Cardiac septum (tissue), 1 donor: ENCODE results near the gene KRTAP5-4. TPM values are rescaled to one million over a fixed set of nuclear protein-coding genes. Genes with fewer than 3 reads are reported as not detected.
A peak's percentile ranks its signal among the peaks of the same experiment; 100 is the strongest.

Source experiments
- DNase-seq: peaks from one replicate; pipeline ENCODE4 v3.0.0-alpha.2; 2020; ENCODE audit warnings: low spot score
- intact Hi-C: fragments of 100-400 bp; cut with DNase I; formaldehyde crosslinking; loops from one replicate; pipeline ENCODE4 v1.14.0; 2022
- total RNA-seq: library from RNA; stranded (reverse); fragmentation: NEBNext Ultra II Directional; extraction: Animal tissue kit (Norgen Biotek cat#: 25700); gene quantifications from one replicate; pipeline ENCODE4 v1.2.1, GENCODE V29; 2021
- donor health status: DM: no; HTN: no; CAD: no.

KRTAP5-4 gene
- total RNA-seq, 1 donor from 2014 or later: not detected

DNA sequence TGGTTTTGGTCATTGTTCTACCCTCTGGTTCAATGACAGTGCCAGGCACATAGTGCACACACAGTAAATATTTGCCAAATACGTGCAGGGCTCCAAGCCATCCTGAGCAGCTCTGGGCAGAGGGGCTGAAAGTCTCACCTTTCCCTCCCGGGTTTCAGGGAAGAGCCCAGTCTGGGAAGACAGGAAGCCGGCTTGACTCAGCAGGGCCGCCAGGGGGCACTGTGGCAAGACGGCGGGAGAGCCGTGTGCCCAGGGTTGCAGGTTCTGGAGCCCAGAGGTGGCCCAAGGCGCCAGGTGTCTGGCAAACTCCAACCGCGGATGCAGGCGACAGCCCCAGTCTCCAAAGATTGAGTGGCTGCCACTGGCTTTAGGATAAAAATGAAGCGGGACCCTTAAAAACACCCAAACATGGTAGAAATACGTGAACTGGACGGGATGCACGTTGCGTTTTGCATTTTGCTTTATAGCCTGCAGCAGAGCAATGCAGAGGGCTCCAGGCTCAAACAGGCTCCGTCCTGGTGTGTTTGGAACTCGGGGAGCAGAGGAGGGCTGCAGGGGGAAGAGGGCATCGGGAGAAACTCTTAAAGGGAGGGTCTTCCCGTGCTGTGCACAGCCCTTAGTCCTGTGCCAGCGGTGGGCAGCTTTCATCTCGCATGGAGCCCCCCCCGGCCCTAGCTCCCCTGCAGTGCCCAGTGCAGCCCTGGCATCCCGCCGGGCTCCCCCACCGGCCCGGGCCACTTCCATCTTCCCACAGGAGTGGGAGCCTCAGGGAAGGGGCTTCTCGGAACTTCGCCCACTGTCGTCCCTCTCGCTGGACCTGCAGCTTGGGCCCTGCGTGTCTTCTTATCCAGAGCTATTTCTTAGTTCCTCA, 18.4 kb upstream of the KRTAP5-4 start:
- DNase-seq: no peak
- intact Hi-C loops: no loop called here

DNA sequence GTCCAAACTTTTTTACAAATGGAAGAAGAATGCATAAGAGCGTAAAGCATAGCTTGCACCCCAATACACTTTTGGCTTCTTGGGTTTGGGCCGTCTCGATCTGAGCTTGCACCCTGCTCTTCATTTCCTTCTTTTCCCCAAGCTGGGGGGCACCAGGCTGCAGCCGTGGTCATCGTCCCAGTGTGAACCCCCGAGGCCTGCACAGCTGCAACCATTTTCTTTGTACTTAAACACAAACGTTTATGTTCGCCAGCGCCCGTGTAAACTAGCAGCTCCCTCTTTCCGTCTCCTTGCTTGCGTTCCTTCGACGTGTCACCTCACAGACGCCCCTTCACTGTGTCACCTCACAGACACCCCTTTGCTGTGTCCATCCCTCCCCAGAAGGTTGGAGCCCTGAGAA, 17.7 kb upstream of the KRTAP5-4 start:
- intact Hi-C loops: no loop called here

DNA sequence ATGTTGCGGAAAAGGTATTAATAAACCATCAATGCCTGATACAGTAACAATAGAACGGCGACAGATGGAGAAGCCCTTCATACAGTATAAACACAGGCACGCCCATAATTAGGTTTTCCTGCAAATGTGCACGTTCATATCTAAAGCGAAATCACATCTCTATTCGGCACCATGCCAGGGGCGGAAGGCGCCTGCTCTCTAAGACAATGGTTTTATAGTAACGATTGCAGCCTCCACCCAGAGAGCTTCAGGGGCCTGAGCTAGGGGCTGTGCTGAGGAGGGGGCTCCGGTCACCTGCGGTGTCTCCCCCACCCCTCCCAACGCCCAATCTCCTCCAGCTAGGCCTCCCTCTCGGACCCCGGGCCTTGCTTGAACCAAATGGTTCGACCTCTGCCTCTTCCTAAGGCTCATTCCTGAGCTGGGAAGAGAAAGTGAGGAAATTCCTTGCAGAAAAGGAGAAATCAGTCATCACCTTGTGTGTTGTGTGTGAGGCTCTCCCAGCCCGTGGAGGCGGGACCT, 17.2 kb upstream of the KRTAP5-4 start:
- DNase-seq: peak; percentile 81
- intact Hi-C loops: no loop called here

More for the DNA sequence above, 17.7 kb upstream of the KRTAP5-4 start:
- no peak for DNase-seq

DNA sequence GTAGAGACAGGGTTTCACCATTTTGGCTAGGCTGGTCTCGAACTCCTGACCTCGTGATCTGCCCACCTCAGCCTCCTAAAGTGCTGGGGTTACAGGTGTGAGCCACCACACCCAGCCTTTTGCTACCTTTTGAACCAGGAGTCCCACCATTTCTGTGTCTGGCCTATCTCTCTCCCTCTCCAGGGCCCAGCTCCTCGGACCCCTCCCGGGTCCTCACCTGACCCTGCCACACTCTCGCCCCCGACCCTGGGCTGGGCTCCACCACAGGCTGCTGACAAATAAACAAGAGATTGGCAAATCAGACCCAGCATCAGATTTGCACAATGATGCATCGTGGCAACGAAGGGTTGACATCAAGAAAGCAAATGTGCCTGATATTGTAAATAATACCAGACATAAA, 16.4 kb upstream of the KRTAP5-4 start:
- intact Hi-C loops: no loop called here

DNA sequence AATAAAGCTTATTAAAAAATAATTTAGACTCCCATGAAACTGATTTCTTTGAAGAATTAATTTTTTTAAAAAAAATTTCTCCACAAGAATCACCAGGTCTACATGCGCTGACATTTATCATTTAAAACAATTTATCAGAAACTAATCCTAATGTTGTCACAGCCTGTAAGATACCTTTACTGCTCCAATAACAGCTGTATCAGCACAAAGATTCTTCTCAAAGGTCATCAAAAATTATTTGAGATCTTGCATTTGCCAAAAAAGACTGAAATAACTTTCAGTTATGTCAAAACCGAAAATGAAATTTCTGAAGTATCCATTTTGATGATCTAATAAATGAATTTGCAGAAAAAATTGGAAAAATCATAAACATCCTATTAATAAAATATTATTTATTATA, 15.7 kb upstream of the KRTAP5-4 start:
- intact Hi-C loops: no loop called here

More for the DNA sequence above, 16.4 kb upstream of the KRTAP5-4 start:
- no peak for DNase-seq

DNA sequence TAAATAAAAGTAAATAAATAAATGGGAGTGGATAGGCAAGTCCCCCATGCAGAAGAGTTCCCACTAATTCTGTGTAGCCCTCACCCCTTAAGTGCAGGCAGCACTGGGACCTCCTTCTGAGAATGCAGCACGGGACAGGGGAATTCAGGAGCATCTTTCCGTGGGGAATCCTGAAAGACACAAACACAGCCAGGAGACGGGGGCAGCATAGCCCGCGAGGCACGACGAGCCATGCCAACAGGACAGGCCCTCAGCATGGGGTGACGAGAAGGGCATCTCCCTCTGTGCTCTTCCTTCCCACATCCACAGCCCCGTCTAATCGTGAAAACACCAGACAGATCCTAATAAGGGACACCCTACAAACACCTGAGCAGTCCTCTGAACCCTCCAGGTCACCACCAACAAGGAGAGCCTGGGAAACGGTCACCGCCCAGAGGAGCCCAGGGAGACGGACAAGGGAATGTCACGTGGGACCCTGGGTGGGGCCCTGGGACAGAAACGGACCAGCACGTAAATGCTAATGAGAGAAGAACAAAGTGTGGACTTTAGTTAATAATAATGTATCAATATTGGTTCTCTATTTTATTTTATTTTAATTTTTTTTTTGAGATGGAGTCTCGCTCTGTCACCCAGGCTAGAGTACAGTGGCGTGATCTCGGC, 14.5 kb upstream of the KRTAP5-4 start:
- intact Hi-C loops: no loop called here
- DNase-seq: no peak

More for the DNA sequence above, 15.7 kb upstream of the KRTAP5-4 start:
- no peak for DNase-seq

DNA sequence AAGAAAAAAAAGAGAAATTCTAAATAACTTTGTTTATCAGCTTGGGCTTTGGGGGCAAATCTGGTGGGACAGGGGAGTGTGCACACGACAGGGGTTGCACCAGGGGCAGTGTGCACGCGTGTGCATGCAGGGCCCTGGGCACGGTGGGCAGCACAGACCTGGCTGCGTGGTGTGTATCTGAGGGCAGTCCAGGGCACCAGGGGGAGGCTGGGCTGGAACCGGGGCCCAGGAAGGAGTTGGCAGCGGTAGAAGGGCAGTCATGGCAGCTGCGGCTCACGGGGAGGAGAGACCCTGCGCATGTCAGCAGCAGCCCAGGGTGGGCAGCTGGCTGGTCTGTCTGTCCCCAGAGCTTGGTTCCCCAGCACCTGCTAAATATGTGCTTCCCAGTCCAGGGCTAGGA, 11.9 kb upstream of the KRTAP5-4 start:
- intact Hi-C loops: no loop called here
- no peak for DNase-seq

DNA sequence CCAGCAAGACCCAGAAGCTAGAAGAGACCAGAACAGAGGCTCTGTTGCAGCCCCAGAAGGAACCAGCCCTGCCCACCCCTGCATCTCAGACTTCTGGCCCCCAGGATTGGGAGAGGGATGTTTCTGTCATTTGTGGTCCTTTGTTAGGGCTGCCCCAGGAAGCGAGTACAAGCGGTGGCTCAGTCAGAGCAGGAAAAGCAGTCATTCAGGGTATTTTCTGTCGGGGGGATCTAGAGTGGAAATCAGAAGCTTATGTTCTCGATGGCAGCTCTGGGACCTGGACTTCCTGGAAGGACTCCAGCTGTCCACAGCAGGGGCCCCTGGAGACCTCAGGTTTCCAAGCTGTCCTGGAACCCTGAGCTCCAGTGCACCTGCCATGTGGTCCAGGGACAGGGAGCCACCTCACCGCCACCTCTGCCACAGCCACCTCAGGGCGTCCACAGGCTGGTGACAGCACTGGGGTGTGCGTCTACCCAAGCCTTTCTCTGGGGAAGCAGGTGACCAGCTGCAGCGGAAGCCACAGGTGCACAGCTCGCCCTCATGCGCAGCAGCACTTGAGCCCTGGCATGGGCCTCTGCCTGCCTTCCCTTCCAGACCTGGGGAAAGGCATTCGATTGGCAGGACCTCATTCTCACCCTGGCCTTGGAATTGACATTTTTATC, 10.2 kb upstream of the KRTAP5-4 start:
- DNase-seq: no peak
- intact Hi-C loops: no loop called here

DNA sequence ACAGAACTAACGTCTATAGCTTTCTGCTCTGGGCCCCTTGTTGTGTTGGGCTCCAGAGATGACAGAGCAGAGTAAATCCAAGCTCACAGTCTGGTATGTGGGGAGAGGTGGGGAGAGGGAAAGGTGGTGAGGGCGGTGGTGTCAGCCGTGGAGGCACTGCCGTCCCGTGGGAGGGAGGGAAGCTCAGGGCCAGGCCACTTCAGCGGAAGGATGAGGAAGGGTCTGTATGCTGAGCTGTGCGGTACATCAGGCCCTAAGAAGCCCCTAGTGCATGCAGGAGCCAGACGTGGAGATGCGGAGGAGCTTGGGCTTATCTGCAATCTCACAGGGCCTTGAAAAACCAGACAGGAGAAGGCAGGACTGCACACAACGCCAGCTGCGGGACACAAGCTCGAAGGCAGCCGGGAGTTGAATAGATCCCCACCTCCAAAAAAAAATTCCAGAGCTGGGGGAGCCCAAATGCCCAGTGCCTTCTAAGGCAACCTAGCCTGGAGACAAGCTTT, 9.2 kb upstream of the KRTAP5-4 start:
- intact Hi-C loops: no loop called here
- no peak for DNase-seq

DNA sequence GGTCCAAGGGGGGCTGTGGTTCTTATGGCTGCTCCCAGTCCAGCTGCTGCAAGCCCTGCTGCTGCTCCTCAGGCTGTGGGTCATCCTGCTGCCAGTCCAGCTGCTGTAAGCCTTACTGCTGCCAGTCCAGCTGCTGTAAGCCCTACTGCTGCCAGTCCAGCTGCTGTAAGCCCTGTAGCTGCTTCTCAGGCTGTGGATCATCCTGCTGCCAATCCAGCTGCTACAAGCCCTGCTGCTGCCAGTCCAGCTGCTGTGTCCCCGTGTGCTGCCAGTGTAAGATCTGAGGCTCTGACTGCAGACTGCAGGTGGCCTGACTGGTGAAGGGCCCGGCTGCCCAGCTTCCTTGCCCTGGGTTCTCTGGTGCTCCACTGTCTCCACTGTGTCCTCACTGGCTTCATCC, 8.3 kb upstream of the KRTAP5-4 start:
- DNase-seq: no peak
- intact Hi-C loops: no loop called here

DNA sequence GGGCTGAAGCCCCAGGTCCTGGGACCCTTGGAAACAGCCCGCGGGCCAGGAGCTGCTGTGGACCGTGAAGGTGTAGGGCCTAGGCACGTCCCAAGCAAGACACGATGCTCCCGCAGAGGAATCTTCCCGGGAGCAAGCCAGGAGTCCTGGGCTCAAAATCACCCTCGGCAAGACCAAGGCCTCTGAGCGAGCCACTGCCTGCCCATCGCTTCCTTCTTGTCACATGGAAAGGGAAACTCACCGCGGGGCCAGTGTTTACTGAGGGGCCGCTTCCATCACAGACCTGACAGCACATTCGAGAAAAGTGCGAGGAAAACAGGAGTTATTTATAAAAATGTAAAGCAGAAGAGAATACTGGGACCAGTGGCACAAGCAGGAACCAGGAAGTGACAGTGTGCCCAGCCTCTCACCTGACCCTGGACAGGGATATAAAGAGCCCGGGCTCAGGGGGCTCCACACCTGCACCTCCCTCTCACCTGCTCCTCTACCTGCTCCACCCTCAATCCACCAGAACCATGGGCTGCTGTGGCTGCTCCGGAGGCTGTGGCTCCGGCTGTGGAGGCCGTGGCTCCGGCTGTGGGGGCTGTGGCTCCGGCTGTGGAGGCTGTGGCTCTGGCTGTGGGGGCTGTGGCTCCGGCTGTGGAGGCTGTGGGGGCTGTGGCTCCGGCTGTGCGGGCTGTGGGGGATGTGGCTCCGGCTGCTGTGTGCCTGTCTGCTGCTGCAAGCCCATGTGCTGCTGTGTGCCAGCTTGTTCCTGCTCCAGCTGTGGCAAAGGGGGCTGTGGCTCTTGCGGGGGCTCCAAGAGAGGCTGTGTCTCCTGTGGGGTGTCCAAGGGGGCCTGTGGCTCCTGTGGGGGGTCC, 7.6 kb upstream of the KRTAP5-4 start, which contains the start of gene KRTAP5-5:
Gene KRTAP5-5, plus strand, starts transcription at position 450 of the 860 bp plus-strand sequence. Its CDS starts 66 bp downstream, at position 516.
- DNase-seq: no peak
- intact Hi-C loops: loop anchor here (10.0 kb wide), 1 partner anchor 85 kb away; no protein-coding TSS in a partner anchor

DNA sequence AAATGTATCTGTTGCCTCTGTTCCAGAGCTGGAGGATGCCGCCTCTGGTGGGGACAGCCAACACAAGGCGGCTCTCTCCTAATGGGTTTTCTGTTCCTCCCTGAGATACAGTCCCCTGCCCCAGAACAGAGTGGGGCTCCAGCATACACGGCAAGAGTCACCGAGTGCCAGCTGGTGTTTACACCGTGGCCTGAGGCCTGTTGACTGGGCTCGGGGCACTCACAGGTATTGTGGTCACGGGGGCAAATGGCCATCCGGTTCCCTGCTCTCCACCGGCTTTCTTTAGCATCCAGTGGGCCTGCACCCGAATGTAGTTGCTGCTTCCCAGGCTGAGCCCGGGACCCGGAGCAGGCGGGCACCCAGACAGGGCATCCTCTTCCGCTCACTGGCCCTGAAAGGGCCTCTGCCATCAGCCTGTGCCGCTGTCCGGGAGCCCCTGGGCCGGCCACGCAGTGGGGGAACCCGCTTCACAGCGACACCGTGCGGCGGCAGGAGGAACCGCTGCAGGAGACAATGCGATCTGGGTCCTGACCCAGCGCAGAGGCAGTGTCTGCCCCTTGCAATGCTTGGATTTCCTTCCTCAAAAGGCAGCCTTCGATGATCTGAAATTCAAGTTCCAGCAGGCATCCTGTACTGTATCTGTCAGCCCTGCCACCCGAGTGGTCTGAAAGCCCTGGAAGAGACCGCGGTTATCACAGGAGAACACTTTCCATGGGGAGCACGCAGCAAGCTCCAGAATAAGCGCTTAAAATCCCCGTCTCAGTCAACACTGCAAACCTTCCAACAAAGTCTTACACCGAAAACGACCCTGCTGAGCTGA, 6.8 kb upstream of the KRTAP5-4 start:
- no peak for DNase-seq
- intact Hi-C loops: loop anchor here (10.0 kb wide), 1 partner anchor 84 kb away; no protein-coding TSS in a partner anchor

DNA sequence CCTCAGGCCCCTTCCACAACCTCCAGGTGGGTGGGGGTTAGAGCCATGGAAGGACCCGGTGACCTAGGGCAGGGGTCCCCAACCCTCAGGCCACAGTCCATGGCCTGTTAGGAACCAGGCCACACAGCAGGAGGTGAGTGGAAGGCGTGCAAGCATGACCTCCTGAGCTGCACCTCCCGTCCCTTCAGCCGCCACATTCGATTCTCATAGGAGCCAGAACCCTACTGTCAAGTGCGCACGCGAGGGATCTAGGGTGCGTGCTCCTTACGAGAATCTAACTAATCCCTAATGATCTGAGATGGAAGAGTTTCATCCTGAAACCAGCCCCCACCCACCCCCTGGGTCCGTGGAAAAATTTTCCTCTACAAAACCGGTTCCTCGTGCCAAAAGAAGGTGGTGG, 3.6 kb upstream of the KRTAP5-4 start:
- intact Hi-C loops: loop anchor here (10.0 kb wide), 1 partner anchor 81 kb away; no protein-coding TSS in a partner anchor
- no peak for DNase-seq

DNA sequence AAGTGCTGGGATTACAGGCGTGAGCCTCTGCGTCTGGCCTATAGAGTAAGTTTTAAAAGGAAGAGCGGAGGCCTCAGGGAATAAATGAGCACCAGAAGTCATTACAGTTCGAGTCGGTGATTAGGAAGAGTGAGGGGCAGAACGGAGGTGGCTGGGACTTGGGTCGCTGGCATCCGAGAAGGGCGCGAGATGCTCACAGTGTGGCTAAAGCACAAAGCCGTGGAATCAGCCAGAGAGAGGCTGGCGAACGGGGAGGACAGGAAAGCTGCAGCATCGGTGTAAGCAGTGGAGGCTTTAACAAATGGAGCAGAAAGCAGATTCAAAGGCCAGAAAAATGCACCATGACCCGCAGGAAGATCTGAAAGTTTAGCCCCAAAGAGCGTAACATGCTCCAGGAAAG, 2.7 kb upstream of the KRTAP5-4 start:
- no peak for DNase-seq
- intact Hi-C loops: loop anchor here (10.0 kb wide), 1 partner anchor 80 kb away; no protein-coding TSS in a partner anchor

DNA sequence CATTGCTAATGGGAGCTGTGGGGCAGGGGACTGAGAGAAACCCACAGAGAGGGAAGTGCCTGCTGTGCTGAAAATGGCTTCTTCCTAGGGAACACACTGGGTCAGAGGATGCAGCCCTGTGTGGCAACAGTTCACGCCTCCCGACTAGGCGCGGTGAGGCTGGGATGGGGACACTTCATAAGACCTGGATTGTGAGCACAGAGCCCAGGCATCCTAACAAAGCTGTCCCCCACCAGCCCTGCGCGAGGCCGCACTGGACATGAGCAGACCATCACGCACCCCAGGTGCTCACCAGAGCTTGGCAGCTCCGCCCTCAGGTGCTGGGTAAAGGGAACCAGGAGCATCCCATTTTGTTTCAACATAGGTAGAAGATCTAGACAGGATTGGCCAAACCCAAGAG, 1.8 kb upstream of the KRTAP5-4 start:
- intact Hi-C loops: loop anchor here (10.0 kb wide), 1 partner anchor 79 kb away; no protein-coding TSS in a partner anchor
- no peak for DNase-seq

DNA sequence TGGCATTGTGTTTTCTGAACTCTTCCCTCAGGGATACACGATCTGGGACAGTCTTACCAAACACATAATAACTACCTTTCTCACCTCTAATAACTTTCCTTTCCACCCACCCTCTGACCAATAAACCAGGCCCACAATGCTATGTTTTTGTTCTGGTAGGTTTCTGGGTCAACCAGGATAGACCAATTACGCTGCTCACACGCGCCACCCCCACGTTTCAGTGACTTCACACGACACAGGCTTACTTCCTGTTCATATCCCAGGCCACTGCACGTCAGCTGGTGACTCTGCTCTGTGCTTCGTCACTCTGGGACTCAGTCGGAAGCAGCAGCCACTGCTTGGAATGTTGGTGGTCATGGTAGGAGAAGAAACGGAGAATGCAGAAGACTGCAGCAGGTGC, 2.5 kb downstream of the KRTAP5-4 start:
- DNase-seq: no peak

DNA sequence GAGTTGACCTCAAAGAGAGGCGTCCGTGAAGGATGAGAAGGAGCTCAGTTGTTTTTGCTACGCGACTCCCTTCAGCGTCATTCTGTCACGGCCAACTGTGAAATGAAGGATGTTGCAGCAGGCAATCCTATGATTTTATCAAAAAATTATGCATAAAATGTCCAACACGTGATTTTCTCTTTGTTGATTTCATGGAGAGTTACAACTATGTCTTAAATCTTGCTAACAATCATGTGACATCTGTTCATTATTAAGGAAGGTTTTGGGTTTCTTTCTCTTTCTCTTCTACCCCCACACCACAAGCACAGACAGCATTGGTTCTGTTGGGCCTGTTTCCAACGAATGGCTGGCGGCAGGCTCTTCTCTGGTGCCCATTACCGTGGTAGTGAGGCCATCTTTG, 3.7 kb downstream of the KRTAP5-4 start:
- intact Hi-C loops: no loop called here
- DNase-seq: no peak

More for the DNA sequence above, 2.5 kb downstream of the KRTAP5-4 start:
- intact Hi-C loops: no loop called here

DNA sequence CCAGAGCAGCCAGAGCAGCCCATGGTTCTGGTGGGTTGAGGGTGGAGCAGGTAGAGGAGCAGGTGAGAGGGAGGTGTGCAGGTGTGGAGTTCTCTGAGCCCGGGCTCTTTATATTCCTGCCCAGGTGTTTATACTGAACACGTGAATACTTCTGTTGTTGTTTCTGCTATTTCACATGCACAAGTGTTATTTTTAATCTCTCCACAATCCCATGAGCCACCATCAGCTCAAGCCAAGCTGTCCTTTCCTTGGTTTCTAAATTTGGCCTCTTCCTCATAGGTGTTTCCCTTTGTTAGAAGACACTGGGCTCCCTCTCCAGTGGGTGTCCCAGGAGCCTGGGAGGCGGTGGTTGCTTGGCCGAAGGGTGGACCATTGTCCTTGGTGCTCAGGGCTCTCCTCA, 13.6 kb downstream of the KRTAP5-4 start, which contains the start of gene KRTAP5-3:
Gene KRTAP5-3, minus strand, starts transcription at position 101 of the 400 bp plus-strand sequence. Its CDS starts 78 bp downstream, at position 23.
- intact Hi-C loops: no loop called here
- no peak for DNase-seq
